ENCODE results near the gene TFPI2.

Gene TFPI2

DNA sequence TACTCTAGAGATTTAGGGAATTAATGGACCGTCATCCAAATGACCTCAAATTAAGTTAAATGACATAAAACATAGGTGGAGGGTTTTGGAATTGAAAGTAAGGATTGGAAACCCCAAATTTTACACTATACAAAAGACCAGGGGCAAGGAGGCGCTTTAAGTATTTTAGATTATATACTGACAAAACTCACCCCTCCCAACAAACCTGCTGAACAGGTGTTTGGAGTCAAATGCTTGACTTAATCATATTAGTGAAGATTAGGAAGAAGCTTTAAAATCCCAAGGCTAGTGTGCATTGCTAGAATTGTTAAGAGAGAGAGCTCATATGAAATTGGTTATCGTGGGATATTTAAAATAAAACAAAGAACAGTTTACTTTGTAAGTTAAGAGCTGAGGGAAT, 15.7 kb upstream of the TFPI2 start, which contains the start of gene GNGT1:
GNGT1 (plus strand) TSS at position 301 of the 400 bp plus-strand sequence. CDS start 180 bp downstream, outside the sequence.
- DNase-seq = no peak

DNA sequence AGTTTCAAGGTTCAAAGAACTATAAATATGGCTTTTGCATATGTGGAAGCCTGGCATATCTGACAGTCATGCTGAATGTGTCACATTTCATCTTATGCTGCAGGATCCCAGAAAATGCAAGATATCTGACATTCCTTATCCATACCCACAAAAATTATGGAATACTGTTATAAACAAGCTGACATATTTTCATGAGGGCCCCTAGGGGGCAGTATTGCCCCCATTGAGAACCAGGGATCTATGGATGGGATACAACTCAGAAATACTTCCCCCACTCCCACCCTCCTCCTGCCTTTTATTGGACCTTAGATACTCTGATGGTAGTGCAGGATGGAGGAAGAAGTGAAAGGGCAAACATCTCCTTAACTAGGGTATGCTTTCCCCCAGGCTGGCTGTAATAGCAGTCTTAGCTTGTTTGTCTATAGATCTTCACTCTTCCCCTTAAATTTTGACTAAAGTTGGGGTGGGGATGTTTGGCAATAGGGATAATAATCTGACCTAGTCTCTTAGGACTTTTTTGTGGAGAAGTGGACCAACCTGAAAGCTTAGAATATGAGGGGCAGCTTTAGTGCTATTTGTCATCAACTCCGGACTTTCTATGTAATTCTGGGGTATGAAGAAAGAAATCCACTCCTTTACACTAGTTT, 12.3 kb upstream of the TFPI2 start:
- DNase-seq = peak; percentile 69

GRCh38 chr7:93897680-93898079, 7.1 kb upstream of the TFPI2 start:
- no peak for DNase-seq

GRCh38 chr7:93895859-93896600, 5.5 kb upstream of the TFPI2 start:
- peak; percentile 36 for DNase-seq

GRCh38 chr7:93894966-93895640, 4.5 kb upstream of the TFPI2 start:
- peak; percentile 72 for DNase-seq

DNA sequence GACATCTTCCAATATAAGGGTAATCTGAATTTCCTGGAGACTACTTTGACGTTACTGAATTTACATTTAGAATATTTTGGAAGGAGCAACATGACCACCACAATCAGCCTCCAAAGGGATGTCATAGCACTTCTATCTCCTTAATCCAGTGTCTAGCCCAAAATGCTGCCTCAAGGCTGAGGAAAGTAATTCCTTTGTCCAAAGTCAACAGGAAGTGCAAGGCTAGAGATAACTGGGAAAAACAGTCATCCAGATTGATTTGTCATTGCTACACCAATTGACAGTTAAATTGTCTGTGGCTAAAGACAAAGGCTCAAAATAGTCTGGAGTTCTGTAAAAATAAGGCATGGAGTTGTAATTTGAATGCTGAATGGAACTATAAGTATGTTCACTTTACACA, 3.9 kb upstream of the TFPI2 start:
- no peak for DNase-seq

DNA sequence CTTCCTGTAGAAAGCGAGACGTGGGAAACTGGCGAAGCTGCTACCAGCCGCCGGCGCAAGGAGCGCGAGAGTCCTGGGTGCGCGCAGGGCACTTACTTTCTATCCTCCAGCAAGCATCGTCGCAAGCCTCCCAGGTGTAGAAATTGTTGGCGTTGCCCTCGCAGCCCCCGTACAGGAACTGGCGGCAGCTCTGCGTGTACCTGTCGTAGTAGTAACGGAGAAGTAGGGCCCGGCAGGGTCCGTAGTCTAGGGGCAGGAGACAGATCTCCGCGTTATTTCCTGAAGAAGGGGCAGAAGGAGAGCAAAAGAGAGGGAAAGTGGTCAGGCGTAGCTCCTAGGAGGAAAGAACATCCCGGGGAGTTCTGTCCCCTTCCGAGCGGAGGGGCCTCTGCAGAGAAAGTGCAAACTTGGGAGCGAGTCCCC, 501 bp downstream of the TFPI2 start:
- peak; percentile 75 for DNase-seq

GRCh38 chr7:93889261-93889660, 1.3 kb downstream of the TFPI2 start:
- DNase-seq = no peak

GRCh38 chr7:93884541-93884940, 6.0 kb downstream of the TFPI2 start:
- DNase-seq = no peak

DNA sequence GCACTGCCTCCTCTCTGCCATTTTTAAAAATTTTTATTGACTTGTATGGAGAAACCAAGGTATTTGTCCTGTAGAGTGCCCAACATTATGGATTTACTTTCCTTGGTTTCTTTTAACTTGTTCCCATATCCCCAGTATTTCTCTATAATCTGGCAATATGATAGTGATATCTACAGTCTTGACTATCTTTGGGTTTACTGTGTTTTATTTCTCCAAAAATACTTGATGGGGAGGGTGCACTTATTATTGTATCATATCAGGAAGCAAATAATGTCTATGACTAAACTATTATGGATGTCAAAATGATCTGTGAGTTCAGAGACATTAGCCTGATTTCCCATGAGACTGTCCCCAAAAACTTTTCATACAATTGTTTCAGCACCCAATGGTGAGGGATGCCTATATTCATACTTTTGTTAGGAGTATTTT, 6.6 kb downstream of the TFPI2 start:
- no peak for DNase-seq

GRCh38 chr7:93883078-93883916, 7.3 kb downstream of the TFPI2 start:
- no peak for DNase-seq

- DNase-seq = no peak
Measured at GRCh38 chr7:93882468-93882867, 8.1 kb downstream of the TFPI2 start.

DNA sequence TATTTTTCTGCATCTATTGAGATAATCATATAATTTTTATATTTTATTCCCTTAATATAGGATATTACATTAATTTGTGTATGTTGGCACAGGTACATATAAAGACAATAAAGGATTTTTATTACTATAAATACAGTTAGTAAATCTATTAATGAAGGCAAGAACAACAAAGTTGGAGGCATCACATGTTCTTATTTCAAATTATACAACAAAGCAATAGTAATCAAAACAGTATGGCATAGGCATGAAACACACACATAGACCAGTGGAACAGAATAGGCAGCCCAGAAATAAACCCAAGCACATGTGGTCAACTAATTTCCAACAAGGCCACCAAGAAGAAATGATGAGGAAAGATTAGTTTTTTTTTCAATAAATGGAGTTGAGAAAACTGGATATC, 11.2 kb downstream of the TFPI2 start:
- no peak for DNase-seq

GRCh38 chr7:93877742-93878141, 12.8 kb downstream of the TFPI2 start:
- no peak for DNase-seq

GRCh38 chr7:93873998-93874574, 16.5 kb downstream of the TFPI2 start:
- DNase-seq = peak; percentile 4

GRCh38 chr7:93866886-93867285, 23.7 kb downstream of the TFPI2 start:
- DNase-seq = no peak

DNA sequence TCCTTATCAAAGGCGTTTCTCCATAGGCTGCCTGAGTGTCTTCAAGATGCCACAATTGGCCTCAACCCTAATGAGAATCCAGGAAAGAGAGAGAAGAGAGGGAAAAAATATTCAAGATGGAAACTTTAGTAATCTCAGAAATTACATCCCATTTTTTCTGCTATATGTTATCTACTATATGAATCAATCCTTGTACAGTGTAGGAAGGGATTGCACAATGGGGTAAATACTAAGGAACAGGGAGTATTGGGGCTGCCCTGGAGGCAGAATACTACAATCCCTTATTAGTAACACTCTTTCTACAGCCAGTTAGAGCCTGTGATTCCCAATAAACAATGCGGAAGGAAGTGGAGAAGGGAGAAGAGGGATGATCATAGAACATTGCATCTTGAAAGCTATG, 27.9 kb downstream of the TFPI2 start:
- no peak for DNase-seq

DNA sequence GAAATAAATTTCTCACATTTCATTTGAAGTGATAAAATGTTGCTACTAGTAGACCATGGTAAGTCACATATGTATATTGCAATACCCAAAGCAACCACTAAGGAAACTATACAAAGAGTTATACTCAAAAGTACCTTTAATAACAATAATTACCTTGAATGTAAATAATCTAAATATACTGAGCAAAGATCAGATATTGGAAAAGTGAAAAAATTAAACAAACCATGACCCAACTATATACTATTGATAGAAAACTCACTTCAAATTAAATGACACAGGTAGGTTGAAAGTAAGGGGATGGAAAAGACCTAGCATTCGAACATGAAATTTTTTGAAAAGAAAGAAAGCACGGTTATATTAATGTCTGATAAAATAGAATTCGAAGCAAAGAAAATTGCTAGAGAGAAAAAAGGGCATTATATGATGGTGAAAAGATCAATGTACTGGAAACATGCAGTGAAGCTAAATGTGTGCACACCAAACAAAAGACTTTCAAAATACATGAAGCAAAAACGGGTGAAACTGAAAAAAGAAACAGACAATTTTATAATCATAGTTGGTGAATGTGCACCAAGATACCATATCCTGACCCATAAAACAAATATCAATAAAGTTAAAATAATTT, 29.1 kb downstream of the TFPI2 start:
- DNase-seq = peak; percentile 6

DNA sequence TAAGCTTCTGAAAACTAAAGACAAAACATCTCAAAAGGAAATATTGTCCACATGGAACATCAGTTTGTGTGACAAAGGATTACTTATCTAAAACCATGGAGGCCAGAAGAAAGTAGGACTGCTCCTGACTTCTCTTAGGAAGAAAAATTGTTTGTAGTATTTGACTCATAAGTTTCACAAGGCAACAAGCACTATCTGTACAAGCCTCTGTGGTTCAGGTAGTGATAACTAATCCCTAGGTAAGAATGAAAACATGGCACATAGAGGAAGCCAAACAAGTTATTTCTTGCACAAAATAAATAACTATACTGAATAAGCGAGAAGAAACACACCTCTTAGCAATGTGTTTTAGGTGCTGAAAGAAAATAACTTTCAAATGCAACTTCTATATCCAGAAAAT, 30.3 kb downstream of the TFPI2 start:
- no peak for DNase-seq

DNA sequence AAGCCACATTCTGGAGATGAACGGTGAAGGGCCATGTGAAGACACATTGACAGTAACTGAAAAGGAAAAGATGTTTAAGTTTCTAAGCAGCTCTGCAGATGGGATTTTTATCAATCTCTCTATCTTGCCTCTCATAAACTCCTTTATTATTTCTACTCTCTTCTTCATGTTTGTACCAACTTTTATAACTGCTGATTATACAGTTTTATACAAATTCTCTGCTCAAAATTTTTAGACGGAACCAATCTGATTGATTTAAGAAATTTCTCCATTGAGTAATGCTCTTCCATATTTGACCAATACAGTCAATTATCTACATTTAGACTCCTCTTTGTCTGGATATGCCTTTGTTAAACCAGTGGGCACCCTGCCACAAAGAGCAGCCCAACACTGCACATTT, 31.7 kb downstream of the TFPI2 start:
- no peak for DNase-seq

DNA sequence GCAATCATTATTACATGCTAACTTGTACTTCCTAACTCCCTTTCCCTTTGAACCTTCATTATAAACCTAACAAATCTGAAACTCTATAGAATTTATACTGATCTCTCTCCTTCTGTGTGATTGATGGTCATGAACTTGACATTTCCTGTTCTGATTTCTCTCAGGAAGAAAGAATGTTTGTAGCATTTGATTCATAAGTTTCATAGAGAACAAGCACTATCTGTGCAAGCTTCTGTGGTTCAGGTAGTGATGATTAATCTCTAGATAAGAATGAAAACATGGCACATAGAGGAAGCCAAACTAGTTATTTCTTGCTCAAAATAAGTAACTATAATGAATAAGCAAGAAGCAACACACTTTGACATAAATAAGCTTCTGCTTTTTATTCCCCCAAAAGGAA, 34.2 kb downstream of the TFPI2 start:
- DNase-seq = no peak

GRCh38 chr7:93855797-93856196, 34.8 kb downstream of the TFPI2 start:
- DNase-seq = no peak

Data from NCI-H69 (cell line).